T-cell (primary cell): ENCODE results near the gene TRAPPC3L. TPM values are rescaled to one million over a fixed set of nuclear protein-coding genes. Genes with fewer than 3 reads are reported as not detected.
A peak's percentile ranks its signal among the peaks of the same experiment; 100 is the strongest.

Source experiments
- ATAC-seq, 4 experiments: fragments of 200-7000 bp in 3 of 4; fragments of 150-1000 bp in 1 of 4; cut with Tn5 transposase; replicated peaks in 1 of 4; 1 replicate in 3 of 4; 2 replicates in 1 of 4; pipeline ENCODE4 v1.10.0; 2021; ENCODE audit warnings: moderate library complexity in 3 of 4, mild to moderate bottlenecking in 2 of 4, moderate number of reproducible peaks in 1 of 4
- CTCF ChIA-PET, 2 donors: fragments of 300-600 bp; sonication (Branson Sonifier 250); formaldehyde crosslinking; loops; one replicate each; lab custom pipeline; 2022; ENCODE audit warnings: antibody characterized with exemption in 2 of 2; lab: Charles Lee
- POLR2A ChIA-PET, 2 donors: fragments of 300-600 bp; sonication (Branson Sonifier 250); formaldehyde crosslinking; loops; one replicate each; lab custom pipeline; 2022; ENCODE audit warnings: antibody characterized with exemption in 2 of 2; lab: Charles Lee
- DNase-seq, 35 experiments: peaks; one replicate each; pipeline versions ENCODE4 v3.0.0 to v3.0.0-alpha.2; 2013 to 2023
- H3K27ac ChIP-seq: one replicate; pipeline ENCODE4 v1.5.1; 2013; ENCODE audit warnings: low read length
- H3K27me3 ChIP-seq, 2 experiments: replicated peaks in 1 of 2; 1 replicate in 1 of 2; 2 replicates in 1 of 2; pipeline versions ENCODE4 v1.6.1 to v1.7.0; 2013; ENCODE audit warnings: low read length in 1 of 2, mixed read lengths in 1 of 2; ENCODE audit not compliant: control insufficient read depth in 2 of 2, insufficient read depth in 2 of 2; ENCODE audit errors: extremely low read depth in 1 of 2
- H3K36me3 ChIP-seq, 2 donors: 1 replicate in 1 of 2; 2 replicates in 1 of 2; pipeline versions ENCODE4 v1.6.1 to v1.7.0; 2013; ENCODE audit warnings: low read length in 1 of 2; ENCODE audit not compliant: control insufficient read depth in 2 of 2, insufficient read depth in 1 of 2; ENCODE audit errors: extremely low read depth in 1 of 2
- H3K4me1 ChIP-seq, 2 experiments: 1 replicate in 1 of 2; 2 replicates in 1 of 2; pipeline versions ENCODE4 v1.6.1 to v1.7.0; 2013; ENCODE audit warnings: low read length in 2 of 2, mixed read lengths in 1 of 2; ENCODE audit not compliant: insufficient read depth in 2 of 2, control insufficient read depth in 1 of 2; ENCODE audit errors: extremely low read depth in 1 of 2
- H3K4me3 ChIP-seq, 2 donors: 1 replicate in 1 of 2; 2 replicates in 1 of 2; pipeline versions ENCODE4 v1.5.1 to v1.7.0; 2013; ENCODE audit warnings: mild to moderate bottlenecking in 2 of 2, low read length in 1 of 2, moderate library complexity in 1 of 2; ENCODE audit not compliant: control insufficient read depth in 1 of 2; ENCODE audit errors: extremely low read depth in 1 of 2
- H3K9me3 ChIP-seq: 2 replicates; pipeline ENCODE4 v1.7.0; 2013
- H3K27ac Mint-ChIP-seq, 2 donors: one replicate each; pipeline ENCODE4 v1.8.0; 2020 to 2021; ENCODE audit warnings: mild to moderate bottlenecking in 2 of 2, mixed read lengths in 2 of 2
- H3K27me3 Mint-ChIP-seq, 2 donors: one replicate each; pipeline ENCODE4 v1.8.0; 2021 to 2022; ENCODE audit warnings: mixed read lengths in 2 of 2
- H3K36me3 Mint-ChIP-seq: one replicate; pipeline ENCODE4 v1.8.0; 2021; ENCODE audit warnings: mixed read lengths
- H3K4me1 Mint-ChIP-seq, 3 donors: one replicate each; pipeline ENCODE4 v1.8.0; 2020 to 2022; ENCODE audit warnings: mixed read lengths in 3 of 3, mild to moderate bottlenecking in 1 of 3
- H3K4me3 Mint-ChIP-seq, 3 donors: one replicate each; pipeline ENCODE4 v1.8.0; 2020 to 2022; ENCODE audit warnings: mild to moderate bottlenecking in 3 of 3, mixed read lengths in 3 of 3, moderate library complexity in 3 of 3
- H3K9me3 Mint-ChIP-seq, 3 donors: one replicate each; pipeline ENCODE4 v1.8.0; 2020 to 2022; ENCODE audit warnings: mixed read lengths in 3 of 3
- WGBS: methylation state at CpG from one replicate; pipeline ENCODE4 v1.1.5; 2013; ENCODE audit warnings: missing lambda C conversion rate; ENCODE audit not compliant: insufficient coverage; 5-methylcytosine and 5-hydroxymethylcytosine counted together
- total RNA-seq, 35 experiments: library from RNA in 6 of 35; stranded (reverse) in 6 of 35; fragments of 120-200 nt in 1 of 35; gene quantifications; one replicate each; pipeline versions ENCODE4 v1.2.1 to v1.2.4 and lab custom pipeline; 2013 to 2026

TRAPPC3L gene
- total RNA-seq, 5 donors from 2014 or later (not counting 1 experiment from before 2014, with no cell fraction given): not detected

DNA sequence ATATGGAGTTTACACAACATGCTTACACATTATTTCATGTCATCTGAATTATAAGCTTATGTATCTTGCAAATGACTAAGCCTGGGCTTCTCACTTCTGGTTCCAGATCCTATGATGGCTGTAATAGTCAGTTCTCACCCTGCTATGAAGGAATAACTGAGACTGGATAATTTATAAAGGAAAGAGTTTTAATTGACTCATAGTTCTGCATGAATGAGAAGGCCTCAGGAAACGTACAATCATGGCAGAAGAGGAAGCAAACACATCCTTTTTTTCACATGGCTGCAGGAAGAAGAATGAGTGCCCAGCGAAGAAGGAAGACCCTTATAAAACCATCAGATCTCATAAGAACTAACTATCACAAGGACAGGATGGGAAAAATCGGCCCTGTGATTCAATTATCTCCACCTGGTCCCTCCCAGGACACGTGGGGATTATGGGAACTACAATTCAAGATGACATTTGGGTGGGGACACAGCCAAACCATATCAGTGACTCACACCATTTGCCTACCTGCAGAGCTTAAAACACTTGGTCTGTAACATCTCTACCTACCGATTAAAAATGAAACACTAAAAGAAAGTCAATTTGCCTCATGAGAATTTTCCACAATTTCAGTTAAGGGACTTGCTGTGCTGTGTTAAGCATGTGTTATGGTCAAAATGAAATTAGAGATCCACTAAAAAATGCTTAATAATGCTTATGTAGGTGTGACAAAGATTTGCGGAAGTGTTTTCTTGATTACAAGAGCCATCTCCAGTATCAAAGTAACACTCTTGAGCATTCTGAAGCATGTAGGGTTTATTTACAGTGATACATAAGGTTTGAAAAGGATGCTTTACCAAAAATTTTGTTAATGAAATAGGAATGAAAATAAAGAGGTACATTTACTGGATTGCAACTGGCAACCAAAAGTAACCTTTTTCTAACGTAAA lies 23.6 kb upstream of the TRAPPC3L start:
- no CpG with 5 or more reads among the region's 7 CpGs for WGBS
- H3K4me3 ChIP-seq: no peak overlapping the region
- Mint-ChIP-seq H3K4me3 (peak overlapping the region in 1 of 3 donors; percentile 22), H3K4me1 (peaks cover 44 to 54% (median 45%) of the 10 kb centered on the region in 3 donors), H3K27me3 (peaks cover 5 to 9% of the 10 kb centered on the region in 2 donors), H3K27ac (no peak overlapping the region), H3K9me3 (no peaks in the 10 kb centered on the region), H3K36me3 (peaks cover 1% of the 10 kb centered on the region)
- ChIA-PET POLR2A (interaction anchor here in 1 of 2 donors (3.6 kb wide), 1 partner anchor 289 kb away, joined by 21 read pairs; the partner anchor contains the start of gene TSPYL1), CTCF (interaction anchor here (0.6 to 1.9 kb wide), 5 partner anchors 9 to 282 kb away, joined by 3 to 7 read pairs (median 3); no protein-coding TSS in a partner anchor)
- no peak overlapping the region for H3K27ac ChIP-seq
- DNase-seq: no peak
- H3K27me3 ChIP-seq: peaks cover 0 to 14% of the 10 kb centered on the region in 2 experiments
- no peak for ATAC-seq
- H3K4me1 ChIP-seq: peaks cover 17 to 25% of the 10 kb centered on the region in 2 experiments
- H3K36me3 ChIP-seq: no peaks in the 10 kb centered on the region
- no peaks in the 10 kb centered on the region for H3K9me3 ChIP-seq

DNA sequence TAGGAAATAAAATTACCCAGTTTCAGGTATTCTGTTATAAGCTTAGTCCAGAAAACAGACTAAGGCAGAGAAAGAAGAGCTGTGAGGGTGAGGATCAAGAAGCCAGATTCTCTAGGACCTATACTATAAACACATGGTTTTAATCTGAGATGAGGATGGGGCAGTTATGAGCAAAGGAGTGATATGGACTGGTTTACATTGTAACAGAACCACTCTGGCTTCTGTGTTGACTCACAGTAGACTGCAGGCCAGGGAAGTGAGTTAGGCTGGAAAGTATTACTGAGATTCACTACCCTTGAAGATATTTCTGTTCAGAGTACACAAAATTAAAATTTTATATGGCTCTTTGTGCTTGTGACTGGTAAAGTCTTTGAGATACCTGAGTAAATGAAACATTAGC lies 22.6 kb upstream of the TRAPPC3L start:
- H3K27ac Mint-ChIP-seq: no peak overlapping the region

DNA sequence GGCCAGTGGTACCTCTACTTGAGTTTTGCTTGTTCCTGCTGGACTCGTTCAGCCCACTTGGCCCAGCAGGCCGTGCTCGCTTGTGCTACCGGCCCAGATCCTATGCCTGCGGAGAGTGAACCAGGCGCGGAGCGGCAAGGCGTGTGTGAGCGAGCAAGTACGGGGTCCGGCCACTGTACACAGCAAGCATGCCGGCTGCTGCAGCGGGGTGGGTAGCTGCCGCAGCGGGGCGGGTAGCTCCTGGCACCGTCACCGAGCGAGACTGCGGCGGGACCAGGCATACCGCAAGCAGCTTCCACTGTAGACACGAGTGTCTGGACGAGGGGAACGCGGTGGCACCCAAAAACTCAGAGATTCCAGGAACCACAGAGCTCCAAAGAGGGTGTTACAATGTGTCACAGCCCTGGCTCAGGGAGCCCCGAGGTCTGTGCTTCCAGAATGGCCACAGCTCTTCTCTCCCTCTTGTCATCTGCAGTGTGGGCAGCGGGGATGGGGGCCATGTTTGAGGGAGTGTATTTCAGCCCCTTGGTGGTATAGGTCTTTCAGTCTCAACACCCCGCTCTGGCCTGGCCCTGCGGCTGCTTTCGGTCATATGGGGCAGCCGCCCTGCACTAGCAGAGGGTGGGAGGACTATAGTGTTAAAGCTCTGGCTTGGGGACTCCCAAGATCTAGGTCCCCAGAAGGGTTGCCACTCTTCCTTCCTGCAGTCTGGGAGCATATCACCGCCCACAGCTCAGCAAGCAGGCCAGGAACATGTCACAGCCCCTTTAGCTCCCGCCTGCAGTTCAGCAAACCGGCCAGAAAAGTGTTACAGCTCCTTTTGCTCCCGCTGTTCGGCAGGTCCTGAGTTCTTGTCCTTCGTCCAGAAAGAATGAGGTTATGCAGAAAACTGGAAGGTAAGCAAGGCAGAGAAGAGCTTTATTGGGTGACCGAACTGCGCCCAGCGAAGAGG lies 19.7 kb upstream of the TRAPPC3L start:
- Mint-ChIP-seq H3K27ac (no peak overlapping the region), H3K27me3 (peaks cover 22 to 25% of the 10 kb centered on the region in 2 donors), H3K36me3 (no peaks in the 10 kb centered on the region), H3K9me3 (no peaks in the 10 kb centered on the region), H3K4me3 (peak overlapping the region; percentile 17 to 64 (median 54)), H3K4me1 (peaks cover 16 to 24% (median 20%) of the 10 kb centered on the region in 3 donors)
- Histone ChIP-seq H3K27me3 (peaks cover 0 to 19% of the 10 kb centered on the region in 2 experiments), H3K4me3 (peak overlapping the region; percentile 15 to 19), H3K4me1 (peaks cover 7 to 9% of the 10 kb centered on the region in 2 experiments), H3K36me3 (no peaks in the 10 kb centered on the region), H3K9me3 (no peaks in the 10 kb centered on the region), H3K27ac (no peak overlapping the region)
- POLR2A ChIA-PET: no interaction called here
- peak; percentile 51 to 82 (median 70) for ATAC-seq
- 61% methylated on average over 39 of the region's 42 CpGs for WGBS
- CTCF ChIA-PET: interaction anchor here (0.6 to 1.0 kb wide), 6 partner anchors 32 to 329 kb away, joined by 3 read pairs; no protein-coding TSS in a partner anchor
- peak in 12 of 35 experiments; percentile 5 to 36 (median 10) for DNase-seq

More for the DNA sequence above, 22.6 kb upstream of the TRAPPC3L start:
- H3K4me1 Mint-ChIP-seq: peaks cover 34 to 46% (median 36%) of the 10 kb centered on the region in 3 donors
- H3K27ac ChIP-seq: no peak overlapping the region
- DNase-seq (no peak), ATAC-seq (no peak)
- peaks cover 0 to 19% of the 10 kb centered on the region in 2 experiments for H3K27me3 ChIP-seq
- H3K4me1 ChIP-seq: peaks cover 17 to 23% of the 10 kb centered on the region in 2 experiments
- POLR2A ChIA-PET: no interaction called here
- no peaks in the 10 kb centered on the region for H3K36me3 ChIP-seq
- H3K36me3 Mint-ChIP-seq: no peaks in the 10 kb centered on the region
- peaks cover 12% of the 10 kb centered on the region in 2 donors for H3K27me3 Mint-ChIP-seq
- H3K4me3 Mint-ChIP-seq: no peak overlapping the region
- no peaks in the 10 kb centered on the region for H3K9me3 Mint-ChIP-seq
- H3K4me3 ChIP-seq: no peak overlapping the region
- CTCF ChIA-PET: interaction anchor here (0.5 to 1.9 kb wide), 2 partner anchors 33 to 305 kb away, joined by 4 to 6 read pairs; no protein-coding TSS in a partner anchor
- H3K9me3 ChIP-seq: no peaks in the 10 kb centered on the region

DNA sequence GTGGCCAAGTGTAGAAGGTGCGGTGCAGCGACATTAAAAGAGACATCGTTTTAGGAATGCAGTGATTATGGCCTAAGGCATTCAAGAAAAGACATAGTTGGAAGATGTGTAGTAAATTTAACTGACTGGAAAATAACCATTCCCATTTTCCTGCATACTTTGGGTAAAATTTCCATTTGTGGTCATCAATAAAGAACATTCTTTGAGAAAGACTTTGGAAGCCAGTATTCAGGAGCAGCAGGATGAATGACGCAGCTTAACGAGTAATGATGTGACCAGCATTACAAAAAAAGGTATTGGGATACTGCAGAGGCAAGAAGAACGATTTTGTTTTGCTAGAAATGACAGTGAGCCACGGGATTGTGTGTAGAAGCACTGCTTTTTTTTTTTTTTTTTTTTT lies 18.8 kb upstream of the TRAPPC3L start:
- no peak overlapping the region for H3K4me3 ChIP-seq
- H3K36me3 ChIP-seq: no peaks in the 10 kb centered on the region
- 70% methylated on average over 4 of the region's 7 CpGs for WGBS
- no peaks in the 10 kb centered on the region for H3K9me3 Mint-ChIP-seq
- no peaks in the 10 kb centered on the region for H3K36me3 Mint-ChIP-seq
- peaks cover 11 to 17% (median 13%) of the 10 kb centered on the region in 3 donors for H3K4me1 Mint-ChIP-seq
- DNase-seq (no peak), ATAC-seq (no peak)
- no peak overlapping the region for H3K27ac Mint-ChIP-seq
- no peak overlapping the region for H3K27ac ChIP-seq
- H3K4me3 Mint-ChIP-seq: peak overlapping the region in 2 of 3 donors; percentile 1 to 64
- CTCF ChIA-PET: interaction anchor here (0.5 to 1.7 kb wide), 5 partner anchors 11 to 433 kb away, joined by 3 to 6 read pairs (median 5); partner anchors contain the start of gene CALHM4 (in 1 of the 2)
- H3K27me3 Mint-ChIP-seq: peaks cover 22 to 25% of the 10 kb centered on the region in 2 donors
- H3K4me1 ChIP-seq: peaks cover under 1 to 9% of the 10 kb centered on the region in 2 experiments
- H3K9me3 ChIP-seq: no peaks in the 10 kb centered on the region
- peaks cover 0 to 19% of the 10 kb centered on the region in 2 experiments for H3K27me3 ChIP-seq
- POLR2A ChIA-PET: interaction anchor here in 1 of 2 donors (0.5 to 0.7 kb wide), 2 partner anchors 22 to 74 kb away, joined by 3 to 8 read pairs; no protein-coding TSS in a partner anchor

DNA sequence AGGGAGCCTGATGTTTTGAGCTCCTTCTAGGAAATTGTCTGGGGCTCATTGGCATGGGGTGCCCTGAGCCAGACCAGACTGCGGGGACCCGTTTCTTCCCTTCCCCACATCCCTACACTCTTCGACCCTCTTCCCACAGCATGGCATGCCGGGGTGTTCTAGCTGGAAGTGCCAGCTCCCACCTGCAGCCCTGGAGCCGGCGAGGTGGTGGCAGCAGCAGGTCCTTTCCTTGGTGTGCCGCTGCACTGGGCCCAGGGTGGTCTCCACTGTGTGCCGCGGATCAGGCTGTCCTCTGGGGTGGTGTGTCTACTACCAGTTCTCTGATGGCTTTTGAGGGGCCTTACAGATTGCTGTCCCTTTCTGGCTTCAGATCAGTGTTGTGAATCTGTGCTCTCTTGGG lies 18.3 kb upstream of the TRAPPC3L start:
- H3K4me3 Mint-ChIP-seq: peak overlapping the region in 1 of 3 donors; percentile 64
- H3K27me3 Mint-ChIP-seq: peaks cover 22 to 25% of the 10 kb centered on the region in 2 donors
- POLR2A ChIA-PET: interaction anchor here in 1 of 2 donors (0.5 to 0.7 kb wide), 2 partner anchors 22 to 74 kb away, joined by 3 to 8 read pairs; no protein-coding TSS in a partner anchor
- CTCF ChIA-PET: interaction anchor here (0.5 to 3.4 kb wide), 16 partner anchors 9 to 432 kb away, joined by 3 to 18 read pairs (median 4); partner anchors contain the start of gene CALHM4 (in 1 of the 2)
- 95% methylated on average over 5 of the region's 9 CpGs for WGBS
- no peaks in the 10 kb centered on the region for H3K36me3 ChIP-seq
- no peak for ATAC-seq
- no peaks in the 10 kb centered on the region for H3K9me3 ChIP-seq
- no peak overlapping the region for H3K27ac Mint-ChIP-seq
- no peaks in the 10 kb centered on the region for H3K9me3 Mint-ChIP-seq
- peaks cover 8 to 17% (median 9%) of the 10 kb centered on the region in 3 donors for H3K4me1 Mint-ChIP-seq
- DNase-seq: no peak
- no peaks in the 10 kb centered on the region for H3K36me3 Mint-ChIP-seq
- no peak overlapping the region for H3K27ac ChIP-seq
- H3K4me3 ChIP-seq: no peak overlapping the region
- H3K4me1 ChIP-seq: peaks cover 0 to 9% of the 10 kb centered on the region in 2 experiments
- peaks cover 0 to 19% of the 10 kb centered on the region in 2 experiments for H3K27me3 ChIP-seq
